TTC549 (cell line): ENCODE results near the gene IGFBP4.

Experiments used
- FAIRE-seq: peaks from 2 replicates; lab custom pipeline; 2012; peaks lifted over from hg19 to GRCh38; lab: Jason Lieb, UNC

The IGFBP4 gene

DNA sequence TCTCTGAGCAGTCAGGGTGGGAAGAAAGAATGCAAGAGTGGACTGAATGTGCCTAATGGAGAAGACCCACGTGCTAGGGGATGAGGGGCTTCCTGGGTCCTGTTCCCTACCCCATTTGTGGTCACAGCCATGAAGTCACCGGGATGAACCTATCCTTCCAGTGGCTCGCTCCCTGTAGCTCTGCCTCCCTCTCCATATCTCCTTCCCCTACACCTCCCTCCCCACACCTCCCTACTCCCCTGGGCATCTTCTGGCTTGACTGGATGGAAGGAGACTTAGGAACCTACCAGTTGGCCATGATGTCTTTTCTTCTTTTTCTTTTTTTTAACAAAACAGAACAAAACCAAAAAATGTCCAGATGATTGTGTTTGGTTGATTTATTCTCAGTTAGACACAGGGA lies 14.1 kb downstream of the IGFBP4 start:
- no peak for FAIRE-seq

DNA sequence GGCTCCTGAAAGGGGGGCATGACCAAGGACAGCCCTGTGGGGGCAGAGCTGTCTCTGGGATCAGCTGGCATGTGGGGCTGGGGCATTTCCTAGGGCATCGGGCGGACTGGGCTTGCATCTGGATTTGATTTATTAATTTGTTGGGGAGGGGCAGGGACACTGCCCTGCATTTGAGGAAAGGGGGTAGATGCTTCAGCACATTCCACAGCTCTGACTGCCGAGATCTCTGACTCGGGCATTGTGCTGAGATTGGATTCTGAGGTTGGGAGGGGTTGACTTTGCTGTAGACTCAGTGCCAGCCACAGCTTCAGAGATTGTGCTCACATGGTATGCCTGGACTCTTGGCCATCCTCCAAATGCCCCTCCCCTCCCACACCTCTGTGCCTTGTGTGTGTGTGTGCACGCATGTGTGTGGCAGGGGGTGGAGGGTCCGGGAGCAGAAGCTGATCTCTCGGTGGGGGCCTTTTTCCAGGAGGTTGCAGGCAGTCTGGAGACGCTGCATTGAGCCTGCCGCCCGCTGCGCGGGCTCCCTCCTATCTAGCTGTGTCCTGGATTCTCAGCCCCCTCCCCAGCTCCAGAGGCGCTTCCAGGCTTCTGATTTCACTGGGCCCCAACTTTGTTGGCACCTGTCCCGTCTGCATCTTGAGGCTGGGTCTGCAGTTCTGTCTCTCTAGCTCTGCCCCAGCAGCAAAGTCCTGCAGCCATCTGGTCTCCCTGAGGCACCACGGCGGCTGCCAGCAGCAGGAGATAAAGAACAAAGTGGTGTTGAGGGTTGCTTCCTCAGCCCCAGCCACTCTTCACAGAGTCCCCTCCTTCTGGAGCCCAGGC lies 14.9 kb downstream of the IGFBP4 start:
- FAIRE-seq: no peak

- FAIRE-seq: no peak
Measured at GRCh38 chr17:40458851-40459482, 15.7 kb downstream of the IGFBP4 start.

GRCh38 chr17:40459636-40460603 lies 16.7 kb downstream of the IGFBP4 start:
- no peak for FAIRE-seq

GRCh38 chr17:40460604-40460967 lies 17.3 kb downstream of the IGFBP4 start:
- no peak for FAIRE-seq

DNA sequence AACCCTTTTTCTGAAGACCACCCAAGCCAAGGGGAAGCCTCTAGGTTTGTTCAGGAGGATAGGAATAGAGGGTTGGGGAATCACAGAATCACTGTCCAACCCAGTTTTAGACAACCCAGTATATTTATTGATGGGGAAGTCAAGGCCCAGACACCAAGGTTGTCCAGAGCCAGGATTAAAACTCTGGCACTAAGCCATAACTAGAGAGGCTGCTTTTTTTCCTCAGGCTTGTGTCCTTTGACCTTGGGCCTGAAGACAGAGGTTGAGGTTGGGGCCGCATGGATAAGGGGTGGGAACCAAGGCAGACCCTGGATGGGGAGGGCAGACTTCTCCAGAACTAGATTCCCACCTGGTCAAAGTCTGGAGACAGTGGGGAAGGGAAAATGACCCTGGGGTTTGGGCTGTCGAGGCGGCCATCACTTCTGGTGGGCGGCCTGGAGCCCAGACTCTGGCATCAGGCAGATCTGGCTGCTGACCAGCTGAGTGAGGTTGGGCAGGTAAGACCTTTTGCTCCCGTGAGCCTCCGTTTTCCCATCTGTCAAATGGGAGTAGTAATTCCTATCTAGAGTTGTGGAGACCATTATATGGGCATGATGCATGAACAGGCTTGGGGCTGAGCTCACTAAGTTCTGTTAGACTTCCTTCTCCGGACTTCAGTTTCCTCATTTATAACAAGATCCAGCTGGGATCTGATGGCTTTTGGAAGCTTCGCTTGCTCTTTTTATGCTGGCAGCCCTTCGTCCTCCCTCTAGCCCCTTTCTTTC lies 17.9 kb downstream of the IGFBP4 start:
- FAIRE-seq: no peak

DNA sequence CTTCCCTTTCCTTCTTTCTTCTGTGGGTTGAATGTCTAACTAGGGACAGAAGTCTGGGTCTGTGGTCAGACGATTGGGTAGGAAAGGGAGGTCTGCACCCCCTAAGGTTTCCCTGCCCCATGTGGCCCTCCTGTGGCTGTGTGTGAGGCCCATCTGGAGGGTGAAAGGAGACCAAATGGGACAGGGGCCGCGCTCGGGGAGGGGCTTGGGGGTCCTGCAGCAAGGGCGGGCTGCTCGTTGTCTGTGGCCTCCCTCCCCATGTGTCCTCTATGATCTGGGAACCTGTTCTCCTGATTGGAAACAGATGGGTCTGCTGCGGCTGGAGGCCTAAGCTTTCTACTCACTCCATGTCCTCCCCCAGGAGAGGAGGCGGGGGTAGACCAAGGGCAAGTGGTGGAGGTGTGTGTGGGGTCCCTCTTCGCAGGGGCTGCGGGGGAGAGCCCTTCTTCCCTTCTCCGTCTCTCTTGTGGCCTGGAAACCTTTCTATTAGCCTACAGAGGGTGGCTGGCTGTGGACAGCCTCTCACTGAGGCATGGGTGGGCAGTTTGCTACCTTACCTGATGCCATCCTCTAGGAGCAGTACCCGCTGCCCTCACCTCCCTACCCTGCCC lies 18.6 kb downstream of the IGFBP4 start:
- no peak for FAIRE-seq

DNA sequence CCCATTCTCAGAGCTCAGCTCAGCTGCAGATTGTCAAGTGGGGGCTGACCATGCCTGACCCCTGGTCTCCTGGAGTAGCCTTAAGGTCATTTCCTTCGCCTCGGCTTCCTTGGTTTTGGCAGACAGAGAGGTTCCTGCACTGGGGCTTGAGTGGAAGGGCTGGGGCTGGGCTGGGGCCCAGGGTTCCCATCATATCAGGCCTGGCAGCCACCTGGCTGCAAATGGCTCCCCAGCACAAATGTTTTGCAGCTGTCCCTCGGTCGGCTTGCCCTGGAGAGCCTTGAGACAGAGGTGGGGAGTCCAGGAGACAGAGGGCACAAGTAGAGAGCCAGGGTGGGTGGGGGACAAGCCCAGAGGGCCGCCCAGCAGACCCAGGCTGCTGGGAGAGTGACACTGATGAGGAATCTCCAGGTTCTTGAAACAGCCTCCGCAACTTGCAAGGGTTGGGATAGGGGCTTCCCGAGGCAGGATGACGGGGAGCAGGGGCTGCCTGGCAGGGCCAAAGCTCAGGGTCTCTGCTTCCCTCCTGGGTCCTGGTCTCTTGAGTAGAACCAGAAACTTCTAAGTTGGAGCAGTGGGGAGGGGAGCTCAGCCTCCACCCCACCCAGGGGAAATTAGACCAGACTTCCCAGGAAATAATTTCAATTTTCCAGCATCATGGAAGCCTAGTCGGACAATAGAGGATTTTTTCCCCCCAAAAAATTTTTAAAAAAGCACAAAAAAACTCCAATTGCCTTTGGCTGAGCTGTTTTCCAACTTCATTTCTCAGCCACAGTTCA lies 19.3 kb downstream of the IGFBP4 start:
- FAIRE-seq: no peak

- no peak for FAIRE-seq
Measured at GRCh38 chr17:40463122-40463550, 19.9 kb downstream of the IGFBP4 start.

- no peak for FAIRE-seq
Measured at GRCh38 chr17:40464392-40464855, 21.2 kb downstream of the IGFBP4 start.

DNA sequence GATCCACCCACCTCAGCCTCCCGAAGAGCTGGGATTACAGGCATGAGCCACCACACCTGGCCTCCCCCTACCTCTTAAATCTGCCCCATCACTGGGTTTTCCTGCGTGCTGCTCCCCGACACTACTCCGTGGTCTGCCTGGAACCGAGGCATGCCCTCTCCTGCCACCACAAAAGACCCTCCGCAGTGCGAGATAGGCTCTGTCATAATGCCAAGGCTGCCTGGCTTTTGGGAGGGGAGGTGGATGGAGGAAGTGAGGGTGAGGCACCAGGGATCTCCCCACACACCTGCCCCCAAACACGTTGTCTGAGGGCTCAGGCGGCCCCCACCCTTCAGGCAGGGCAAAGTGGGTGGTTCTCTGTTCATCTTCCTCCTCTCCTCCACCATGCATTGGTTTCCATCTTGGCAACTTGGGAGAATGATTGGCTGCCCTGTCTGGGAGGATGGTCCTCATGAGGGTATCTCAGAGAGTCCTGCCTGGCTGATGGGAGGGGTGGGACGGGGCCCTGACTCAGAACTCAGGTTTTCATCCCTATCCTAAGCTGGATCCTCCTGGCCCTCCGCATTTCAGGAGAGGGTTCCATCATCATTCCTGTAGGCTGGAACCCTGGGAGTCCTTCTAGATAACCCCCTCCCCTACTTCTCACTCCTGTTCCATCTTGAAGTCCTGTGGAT lies 23.2 kb downstream of the IGFBP4 start:
- FAIRE-seq: no peak

GRCh38 chr17:40467281-40467867 lies 24.1 kb downstream of the IGFBP4 start:
- no peak for FAIRE-seq

- FAIRE-seq: no peak
Measured at GRCh38 chr17:40468560-40468959, 25.3 kb downstream of the IGFBP4 start.

GRCh38 chr17:40469805-40470675 lies 26.8 kb downstream of the IGFBP4 start:
- FAIRE-seq: no peak

DNA sequence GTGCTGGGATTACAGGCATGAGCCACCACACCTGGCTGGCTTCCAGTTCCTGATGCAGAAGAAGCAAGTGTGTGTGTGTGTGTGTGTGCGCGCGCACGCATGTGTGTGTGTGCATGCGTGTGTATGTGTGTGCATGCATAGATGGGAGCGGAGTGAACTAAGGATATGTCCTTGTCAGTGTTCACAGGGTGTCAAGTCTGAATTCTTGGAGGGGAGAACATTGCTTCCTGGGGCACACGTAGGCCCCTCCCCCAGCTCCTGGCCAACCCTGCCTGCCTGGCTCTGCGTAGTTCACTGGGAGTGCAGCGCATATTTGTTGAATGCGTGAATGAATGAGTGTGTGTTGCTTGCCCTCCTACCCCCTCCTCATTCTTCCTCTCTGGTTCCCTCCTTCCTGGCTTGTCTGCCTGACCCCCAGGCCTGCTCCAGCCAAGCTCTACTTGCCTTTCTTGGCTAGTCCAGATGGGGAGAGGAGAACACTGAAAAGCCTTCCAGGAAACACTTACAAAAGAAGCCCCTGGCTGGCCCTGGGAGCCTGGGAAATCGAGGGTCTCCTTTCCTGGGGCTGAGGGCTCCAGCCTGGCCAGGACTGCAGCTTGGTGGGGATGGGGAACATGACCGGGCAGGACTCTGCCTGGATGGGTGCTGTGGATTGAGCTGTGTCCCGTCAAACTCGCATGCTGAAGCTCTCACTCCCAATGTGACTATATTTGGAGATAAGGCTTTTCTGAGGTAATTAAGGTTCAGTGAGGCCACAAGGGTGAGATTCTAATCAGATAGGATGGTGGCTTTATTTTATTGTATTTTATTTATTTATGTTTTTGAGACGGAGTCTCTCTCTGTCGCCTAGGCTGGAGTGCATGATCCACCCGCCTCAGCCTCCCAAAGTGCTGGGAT lies 27.9 kb downstream of the IGFBP4 start:
- no peak for FAIRE-seq

DNA sequence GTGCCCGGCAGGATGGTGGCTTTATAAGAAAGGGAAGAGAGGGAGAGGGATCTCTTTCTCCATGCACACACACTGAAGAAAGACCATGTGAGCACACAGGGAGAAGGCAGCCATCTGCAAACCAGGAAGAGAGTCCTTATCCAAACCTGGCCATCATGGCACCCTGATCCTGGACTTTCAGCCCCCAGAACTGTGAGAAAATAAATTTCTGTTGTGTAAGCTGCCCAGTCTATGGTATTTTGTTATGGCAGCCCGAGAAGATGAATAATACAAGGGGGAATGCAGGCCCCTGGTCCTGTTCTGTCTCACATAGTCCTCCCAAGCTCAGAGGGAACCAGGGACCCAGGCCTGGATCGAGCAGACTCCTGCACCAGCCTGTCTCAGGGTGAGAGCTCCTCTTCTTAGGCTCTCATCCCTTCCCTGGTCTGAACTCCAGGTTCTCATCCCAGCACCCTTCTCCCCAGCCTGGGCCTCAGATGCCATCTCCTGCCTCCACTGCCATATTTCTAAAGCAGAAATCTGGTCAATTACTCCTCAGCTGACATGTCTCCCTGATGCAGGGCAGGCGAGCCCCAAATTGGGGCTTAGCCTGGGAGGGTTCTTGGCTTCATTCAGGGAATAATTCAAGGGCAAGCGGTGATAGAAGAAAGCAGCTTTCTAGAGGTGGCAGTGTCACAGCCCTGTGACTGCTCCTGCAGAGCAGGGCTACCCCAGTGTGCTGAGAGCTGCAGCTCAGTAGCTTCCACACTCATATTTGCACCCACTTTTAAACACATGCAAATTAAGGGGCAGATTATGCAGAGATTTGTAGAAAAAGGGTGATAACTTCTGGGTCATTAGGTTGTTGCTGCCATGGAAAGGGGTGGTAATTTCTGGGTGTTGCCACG lies 28.8 kb downstream of the IGFBP4 start:
- no peak for FAIRE-seq
